CD14-positive monocyte (primary cell): Measurements from ENCODE around the gene SACM1L. TPM values are rescaled to one million over a fixed set of nuclear protein-coding genes. Genes with fewer than 3 reads are reported as not detected.

Experiments
- DNase-seq, 3 donors: peaks; one replicate each; pipeline ENCODE4 v3.0.0-alpha.2; 2011 to 2022
- H2AFZ ChIP-seq: 2 replicates; pipeline ENCODE4 v1.6.0; 2012; ENCODE audit warnings: mild to moderate bottlenecking, low read depth, low read length, inconsistent platforms; ENCODE audit not compliant: insufficient read depth, poor library complexity, severe bottlenecking
- H3K27ac ChIP-seq, 2 donors: 1 replicate in 1 of 2; 2 replicates in 1 of 2; pipeline ENCODE4 v1.5.1; 2012 to 2013; ENCODE audit warnings: low read length in 2 of 2, control low read depth in 1 of 2, inconsistent platforms in 1 of 2, low read depth in 1 of 2, mild to moderate bottlenecking in 1 of 2
- H3K27me3 ChIP-seq, 2 donors: one replicate each; pipeline versions ENCODE4 v1.6.0 to v1.6.1; 2011 to 2013; ENCODE audit warnings: low read length in 2 of 2; ENCODE audit not compliant: control insufficient read depth in 2 of 2, insufficient read depth in 2 of 2
- H3K36me3 ChIP-seq, 2 donors: replicated peaks in 1 of 2; 1 replicate in 1 of 2; 2 replicates in 1 of 2; pipeline versions ENCODE4 v1.5.1 to v1.6.1; 2012 to 2013; ENCODE audit warnings: low read length in 2 of 2, control low read depth in 1 of 2, inconsistent platforms in 1 of 2, mild to moderate bottlenecking in 1 of 2; ENCODE audit not compliant: insufficient read depth in 2 of 2, control insufficient read depth in 1 of 2
- H3K4me1 ChIP-seq, 2 donors: 1 replicate in 1 of 2; 2 replicates in 1 of 2; pipeline versions ENCODE4 v1.5.1 to v1.6.1; 2012 to 2013; ENCODE audit warnings: low read length in 2 of 2, control low read depth in 1 of 2, inconsistent platforms in 1 of 2, mild to moderate bottlenecking in 1 of 2, moderate library complexity in 1 of 2; ENCODE audit not compliant: insufficient read depth in 2 of 2, control insufficient read depth in 1 of 2
- H3K4me2 ChIP-seq: replicated peaks from 2 replicates; pipeline ENCODE3; 2012; ENCODE audit warnings: low read length, moderate library complexity, mild to moderate bottlenecking; ENCODE audit not compliant: poor library complexity, severe bottlenecking; ENCODE audit errors: extremely low read depth
- H3K4me3 ChIP-seq, 3 experiments: fragments of 200-600 bp in 1 of 3; sonication (generic) in 1 of 3; replicated peaks in 1 of 3; 1 replicate in 2 of 3; 2 replicates in 1 of 3; pipeline ENCODE4 v1.5.1; 2011 to 2013; ENCODE audit warnings: low read length in 3 of 3, mild to moderate bottlenecking in 3 of 3, control low read depth in 2 of 3, low read depth in 2 of 3, inconsistent platforms in 1 of 3, moderate library complexity in 1 of 3
- H3K79me2 ChIP-seq: 2 replicates; pipeline ENCODE4 v1.6.0; 2012; ENCODE audit warnings: mild to moderate bottlenecking, control low read depth, inconsistent platforms, low read length, moderate library complexity; ENCODE audit not compliant: insufficient read depth
- H3K9ac ChIP-seq: 2 replicates; pipeline ENCODE4 v1.6.0; 2017; ENCODE audit warnings: low read length, mild to moderate bottlenecking; ENCODE audit not compliant: insufficient read depth, poor library complexity, severe bottlenecking
- H3K9me3 ChIP-seq, 2 donors: replicated peaks in 1 of 2; 1 replicate in 1 of 2; 2 replicates in 1 of 2; pipeline versions ENCODE4 v1.5.1 to v1.6.1; 2012 to 2013; ENCODE audit warnings: low read length in 2 of 2, control low read depth in 1 of 2; ENCODE audit not compliant: control insufficient read depth in 1 of 2, insufficient read depth in 1 of 2
- H4K20me1 ChIP-seq: 2 replicates; pipeline ENCODE4 v1.6.0; 2012; ENCODE audit warnings: mild to moderate bottlenecking, low read length, control low read depth, moderate library complexity; ENCODE audit not compliant: insufficient read depth
- H3K27ac Mint-ChIP-seq, 7 donors: one replicate each; pipeline ENCODE4 v1.8.0; 2020; ENCODE audit warnings: mild to moderate bottlenecking in 7 of 7, mixed read lengths in 7 of 7, moderate library complexity in 6 of 7, inconsistent platforms in 2 of 7
- H3K27me3 Mint-ChIP-seq, 3 donors: one replicate each; pipeline ENCODE4 v1.8.0; 2021 to 2022; ENCODE audit warnings: low read depth in 3 of 3, mild to moderate bottlenecking in 3 of 3, mixed read lengths in 3 of 3, moderate library complexity in 3 of 3, inconsistent platforms in 1 of 3
- H3K36me3 Mint-ChIP-seq, 2 donors: one replicate each; pipeline ENCODE4 v1.8.0; 2020; ENCODE audit warnings: mixed read lengths in 2 of 2, inconsistent platforms in 1 of 2, mild to moderate bottlenecking in 1 of 2
- H3K4me1 Mint-ChIP-seq: one replicate; pipeline ENCODE4 v1.8.0; 2020; ENCODE audit warnings: mild to moderate bottlenecking, mixed read lengths
- H3K4me3 Mint-ChIP-seq, 2 donors: one replicate each; pipeline ENCODE4 v1.8.0; 2020; ENCODE audit warnings: mild to moderate bottlenecking in 2 of 2, mixed read lengths in 2 of 2, moderate library complexity in 1 of 2
- H3K9me3 Mint-ChIP-seq, 7 donors: one replicate each; pipeline ENCODE4 v1.8.0; 2020 to 2022; ENCODE audit warnings: mixed read lengths in 7 of 7, mild to moderate bottlenecking in 6 of 7, moderate library complexity in 6 of 7, inconsistent platforms in 2 of 7
- CTCF ChIP-seq: fragments of 200-600 bp; IDR thresholded peaks from one replicate; pipeline ENCODE4 v1.8.0; 2022; ENCODE audit warnings: antibody characterized with exemption, mild to moderate bottlenecking
- WGBS: methylation state at CpG from one replicate; pipeline ENCODE4 v1.1.5; 2013; ENCODE audit warnings: missing lambda C conversion rate; ENCODE audit not compliant: insufficient coverage; 5-methylcytosine and 5-hydroxymethylcytosine counted together
- intact Hi-C, 2 donors: fragments of 100-400 bp; cut with micrococcal nuclease; formaldehyde crosslinking; loops; one replicate each; pipeline versions ENCODE4 v1.15.0 to v1.15.1; 2023
- polyA plus RNA-seq, 3 donors: library from polyadenylated mRNA; depleted of rRNA in 1 of 3; unstranded in 2 of 3; stranded (reverse) in 1 of 3; fragments of 300-500 nt in 2 of 3; fragments of >200 nt in 1 of 3; fragmentation: Illumina TruSeq in 2 of 3; gene quantifications; 1 replicate in 2 of 3; 2 replicates in 1 of 3; pipeline ENCODE4 v1.2.3, GENCODE V29; 2012 to 2021

The SACM1L gene
- polyA plus RNA-seq, 3 donors: 14.6 to 25.7 (median 21.5) TPM

- Histone ChIP-seq H4K20me1 (no peaks in the 10 kb centered on the region), H3K27ac (no peak overlapping the region), H3K36me3 (no peaks in the 10 kb centered on the region), H2AFZ (no peak overlapping the region), H3K4me1 (no peaks in the 10 kb centered on the region), H3K79me2 (no peaks in the 10 kb centered on the region), H3K4me3 (no peak overlapping the region), H3K27me3 (peaks cover 0 to 5% of the 10 kb centered on the region in 2 donors), H3K9ac (no peak overlapping the region), H3K9me3 (no peaks in the 10 kb centered on the region), H3K4me2 (no peak overlapping the region)
- Mint-ChIP-seq H3K9me3 (peaks cover 0 to 1% (median 0%) of the 10 kb centered on the region in 7 donors), H3K4me3 (no peak overlapping the region), H3K27me3 (peaks cover 9 to 19% (median 12%) of the 10 kb centered on the region in 3 donors), H3K27ac (no peak overlapping the region), H3K4me1 (no peaks in the 10 kb centered on the region), H3K36me3 (no peaks in the 10 kb centered on the region)
- WGBS: 65% methylated on average over 4 of the region's 7 CpGs
- DNase-seq: no peak
- intact Hi-C loops: no loop called here
- TF ChIP-seq CTCF: no peak
Observed at GRCh38 chr3:45773714-45774449, 84.7 kb downstream of the SACM1L start.

DNA sequence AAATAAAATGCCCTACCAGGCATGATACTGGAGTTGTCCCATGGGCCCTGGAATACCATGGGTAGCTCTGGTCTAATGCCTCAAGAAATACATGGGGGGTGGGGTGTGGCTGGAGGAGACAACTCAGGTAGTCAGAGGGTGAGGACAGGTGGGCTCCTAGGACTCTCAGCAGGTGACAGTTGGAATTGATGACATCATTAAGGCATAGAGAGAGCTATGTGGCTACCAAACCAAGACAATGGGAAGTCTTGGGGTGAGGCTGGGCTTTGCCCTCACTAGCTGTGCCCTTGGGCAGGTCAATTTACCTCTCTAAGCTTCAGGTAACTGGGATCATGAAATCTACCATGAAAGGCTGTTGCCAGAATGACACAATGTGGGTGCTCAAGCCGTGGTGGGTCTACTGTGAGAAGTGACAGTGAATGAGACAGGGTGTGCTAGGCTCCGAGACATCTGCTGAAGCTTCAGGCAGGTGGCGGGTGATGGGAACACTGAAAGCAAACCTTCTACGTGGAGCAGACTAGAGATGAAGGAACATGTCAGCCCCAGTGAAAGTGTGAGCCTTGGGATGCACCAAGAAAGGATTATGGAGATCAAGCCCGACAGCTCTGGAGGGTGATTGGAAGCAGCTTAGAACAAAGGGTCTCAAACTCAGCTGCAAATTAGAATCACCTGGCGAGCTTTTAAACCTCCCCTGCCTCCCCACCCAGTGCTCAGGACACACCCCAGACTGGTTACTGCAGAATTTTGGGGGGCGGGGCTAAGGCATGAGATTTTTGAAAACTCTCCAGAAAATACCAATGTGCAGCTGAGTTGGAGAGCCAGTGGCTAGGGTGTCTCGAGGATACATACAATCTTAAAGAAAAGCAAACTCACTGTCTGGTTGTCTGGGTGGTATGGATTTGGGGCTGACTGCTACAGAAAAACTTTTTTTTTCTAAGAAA lies 85.7 kb downstream of the SACM1L start:
- intact Hi-C loops: no loop called here
- Histone ChIP-seq H4K20me1 (no peaks in the 10 kb centered on the region), H2AFZ (no peak overlapping the region), H3K4me1 (no peaks in the 10 kb centered on the region), H3K27me3 (peaks cover 0 to 5% of the 10 kb centered on the region in 2 donors), H3K27ac (no peak overlapping the region), H3K4me2 (no peak overlapping the region), H3K36me3 (no peaks in the 10 kb centered on the region), H3K9me3 (no peaks in the 10 kb centered on the region), H3K4me3 (no peak overlapping the region), H3K79me2 (no peaks in the 10 kb centered on the region), H3K9ac (no peak overlapping the region)
- WGBS: 93% methylated on average over 4 of the region's 8 CpGs
- TF ChIP-seq CTCF: no peak
- Mint-ChIP-seq H3K4me1 (no peaks in the 10 kb centered on the region), H3K9me3 (peaks cover 0 to 1% (median 0%) of the 10 kb centered on the region in 7 donors), H3K4me3 (no peak overlapping the region), H3K27ac (peak overlapping the region in 1 of 7 donors; percentile 25), H3K27me3 (peaks cover 6 to 14% (median 9%) of the 10 kb centered on the region in 3 donors), H3K36me3 (no peaks in the 10 kb centered on the region)
- DNase-seq: no peak
